Ascending aorta (tissue), 2 donors: Measurements from ENCODE around the gene MAPK11. TPM values are rescaled to one million over a fixed set of nuclear protein-coding genes. Genes with fewer than 3 reads are reported as not detected.

ENCODE experiments used
- DNase-seq, 2 donors: peaks; one replicate each; pipeline ENCODE4 v3.0.0-alpha.2; 2019; ENCODE audit warnings: low spot score in 2 of 2
- H3K27ac ChIP-seq, 2 donors: fragments of 200-600 bp; sonication (generic); one replicate each; pipeline ENCODE4 v1.5.1; 2016 to 2017; ENCODE audit warnings: mild to moderate bottlenecking in 1 of 2
- H3K27me3 ChIP-seq: fragments of 200-600 bp; sonication (generic); one replicate; pipeline ENCODE4 v1.5.1; 2017
- H3K36me3 ChIP-seq, 2 donors: fragments of 200-600 bp; sonication (generic); one replicate each; pipeline ENCODE4 v1.5.1; 2016
- H3K4me1 ChIP-seq, 2 donors: fragments of 200-600 bp; sonication (generic); one replicate each; pipeline ENCODE4 v1.5.1; 2016 to 2017; ENCODE audit warnings: mild to moderate bottlenecking in 1 of 2
- H3K4me3 ChIP-seq, 2 donors: fragments of 200-600 bp; sonication (generic); one replicate each; pipeline ENCODE4 v1.5.1; 2016 to 2017; ENCODE audit warnings: mild to moderate bottlenecking in 1 of 2
- H3K9me3 ChIP-seq, 2 donors: fragments of 200-600 bp; sonication (generic); one replicate each; pipeline ENCODE4 v1.5.1; 2016
- CTCF ChIP-seq, 3 experiments: fragments of 200-600 bp in 2 of 3; fragments of 450-650 bp in 1 of 3; sonication (generic) in 2 of 3; IDR thresholded peaks; one replicate each; pipeline ENCODE4 v1.5.1; 2016 to 2019; ENCODE audit warnings: antibody characterized with exemption in 3 of 3, mild to moderate bottlenecking in 1 of 3, moderate library complexity in 1 of 3
- intact Hi-C: fragments of 100-400 bp; cut with DNase I; formaldehyde crosslinking; loops from one replicate; pipeline ENCODE4 v1.15.1; 2023
- total RNA-seq: library from RNA; depleted of rRNA; stranded (reverse); fragments of >200 nt; gene quantifications from one replicate; pipeline ENCODE4 v1.1.0, GENCODE V29; 2016

The MAPK11 gene
- total RNA-seq, 1 donor from 2014 or later, result 117 TPM

DNA sequence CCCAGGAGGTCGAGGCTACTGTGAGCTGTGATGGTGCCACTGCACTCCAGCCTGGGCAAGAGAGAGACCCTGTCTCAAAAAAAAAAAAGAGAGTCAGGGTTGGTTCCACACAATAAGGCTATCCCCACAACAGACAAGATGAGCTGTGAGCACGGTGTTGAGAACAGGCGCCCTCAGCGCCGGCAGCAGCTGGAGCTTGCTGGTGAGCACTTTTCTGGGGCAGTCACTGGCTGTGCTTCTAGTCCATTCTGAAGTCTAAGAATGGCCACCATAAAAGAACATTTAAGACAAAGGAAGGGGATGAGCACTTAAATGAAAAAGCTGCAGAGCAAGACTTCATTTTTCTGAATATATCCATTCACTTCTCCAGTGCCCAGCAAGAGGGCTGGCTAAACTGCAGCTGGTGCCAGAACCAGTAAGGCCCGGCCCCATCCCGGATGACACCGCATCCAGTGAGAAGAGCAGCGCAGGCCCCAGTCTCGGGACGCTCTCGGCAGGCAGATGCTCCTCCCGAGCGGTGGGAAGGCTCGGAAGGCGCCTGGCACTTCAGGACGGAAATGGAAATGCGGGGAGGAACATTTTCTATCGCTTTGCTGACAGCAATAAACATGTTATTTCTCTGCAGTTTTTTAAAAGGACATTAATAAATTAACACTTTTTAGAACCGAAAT, 37.6 kb downstream of the MAPK11 start:
- DNase-seq, result no peak
- Histone ChIP-seq H3K27ac (no peak overlapping the region), H3K36me3 (peaks cover 34 to 35% of the 10 kb centered on the region in 2 donors), H3K27me3 (no peaks in the 10 kb centered on the region), H3K4me3 (no peak overlapping the region), H3K9me3 (no peaks in the 10 kb centered on the region), H3K4me1 (no peaks in the 10 kb centered on the region)
- TF ChIP-seq CTCF (IDR thresholded peaks at IDR 0.05), result no peak
- intact Hi-C loops, result no loop called here

- no peak for DNase-seq
- H3K27ac ChIP-seq, result no peak overlapping the region
- no peaks in the 10 kb centered on the region for H3K9me3 ChIP-seq
- TF ChIP-seq CTCF (IDR thresholded peaks at IDR 0.05), result no peak
- intact Hi-C loops, result no loop called here
- no peaks in the 10 kb centered on the region for H3K4me1 ChIP-seq
- H3K27me3 ChIP-seq, result no peaks in the 10 kb centered on the region
- H3K4me3 ChIP-seq, result no peak overlapping the region
- peaks cover 56 to 61% of the 10 kb centered on the region in 2 donors for H3K36me3 ChIP-seq
These were observed 40.8 kb downstream of the MAPK11 start for GRCh38 chr22:50229370-50229769.

DNA sequence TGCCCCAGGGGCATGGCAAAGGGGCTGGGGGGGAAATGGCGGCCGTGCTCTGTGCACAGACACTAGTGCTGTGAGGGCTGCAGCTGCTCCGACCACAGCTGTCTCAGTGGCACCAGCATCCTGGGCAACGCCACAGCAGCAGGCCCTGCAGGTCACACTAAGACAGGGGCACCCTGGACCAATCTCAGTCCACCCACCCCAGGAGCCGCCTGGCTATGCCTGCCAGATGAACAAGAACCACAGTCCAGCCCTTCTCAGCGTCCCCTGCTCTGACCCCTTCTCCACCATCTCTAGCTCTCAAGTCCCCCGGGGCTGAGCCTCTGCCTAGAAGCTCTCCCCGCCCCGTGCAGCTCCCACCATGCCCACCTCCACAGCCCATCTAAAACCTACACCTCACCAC, 41.8 kb downstream of the MAPK11 start:
- Histone ChIP-seq H3K36me3 (peaks cover 64 to 69% of the 10 kb centered on the region in 2 donors), H3K4me1 (no peaks in the 10 kb centered on the region), H3K27ac (no peak overlapping the region), H3K4me3 (no peak overlapping the region), H3K9me3 (no peaks in the 10 kb centered on the region), H3K27me3 (no peaks in the 10 kb centered on the region)
- no peak for DNase-seq
- intact Hi-C loops, result no loop called here
- TF ChIP-seq CTCF (IDR thresholded peaks at IDR 0.05), result no peak

DNA sequence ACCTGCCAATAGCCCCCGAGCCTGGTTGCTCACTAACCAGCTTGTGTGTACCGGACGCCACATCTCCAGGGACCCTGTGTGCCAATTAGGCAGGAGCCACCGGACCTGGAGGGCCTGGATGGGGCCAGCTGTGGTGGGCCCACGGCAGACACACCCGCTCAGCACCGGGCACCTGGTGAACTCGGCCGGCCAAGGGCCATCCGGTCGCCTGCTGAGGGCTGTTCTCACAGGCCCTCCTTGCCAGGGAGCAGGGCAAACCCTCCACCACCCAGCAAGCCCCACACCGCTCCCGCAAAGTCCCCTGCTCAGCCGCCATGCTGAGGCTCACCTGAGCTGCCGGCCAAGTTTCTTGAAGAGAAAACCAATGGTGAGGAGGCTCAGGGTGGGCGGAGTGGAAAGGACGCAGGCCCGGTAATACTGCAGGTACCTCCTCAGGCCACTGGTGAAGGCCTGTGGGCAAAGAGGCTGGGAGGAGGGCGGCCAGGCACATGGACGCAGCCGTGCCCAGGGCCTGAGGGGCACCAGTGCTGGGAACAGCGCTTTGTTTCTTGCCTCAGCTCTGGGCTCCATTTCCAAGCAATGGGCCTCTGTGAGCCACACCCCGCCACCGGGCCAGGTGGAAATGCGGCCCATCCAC, 42.5 kb downstream of the MAPK11 start:
- Histone ChIP-seq H3K4me1 (no peaks in the 10 kb centered on the region), H3K36me3 (peaks cover 69 to 70% of the 10 kb centered on the region in 2 donors), H3K9me3 (no peaks in the 10 kb centered on the region), H3K4me3 (no peak overlapping the region), H3K27me3 (no peaks in the 10 kb centered on the region), H3K27ac (no peak overlapping the region)
- TF ChIP-seq CTCF (IDR thresholded peaks at IDR 0.05), result no peak
- intact Hi-C loops, result no loop called here
- DNase-seq, result no peak

GRCh38 chr22:50226875-50227165, 43.4 kb downstream of the MAPK11 start:
- Histone ChIP-seq H3K27me3 (no peaks in the 10 kb centered on the region), H3K36me3 (peaks cover 78% of the 10 kb centered on the region in 2 donors), H3K4me3 (no peak overlapping the region), H3K9me3 (no peaks in the 10 kb centered on the region), H3K27ac (no peak overlapping the region), H3K4me1 (no peaks in the 10 kb centered on the region)
- no peak for DNase-seq
- TF ChIP-seq CTCF (IDR thresholded peaks at IDR 0.05), result no peak
- intact Hi-C loops, result no loop called here
